Measurements from ENCODE around the gene TRPM4. TPM values are rescaled to one million over a fixed set of nuclear protein-coding genes. Genes with fewer than 3 reads are reported as not detected.

TRPM4 gene
- total and polyA plus RNA-seq, 4 donors, result 8.1 to 31.2 (median 13.2) TPM

DNA sequence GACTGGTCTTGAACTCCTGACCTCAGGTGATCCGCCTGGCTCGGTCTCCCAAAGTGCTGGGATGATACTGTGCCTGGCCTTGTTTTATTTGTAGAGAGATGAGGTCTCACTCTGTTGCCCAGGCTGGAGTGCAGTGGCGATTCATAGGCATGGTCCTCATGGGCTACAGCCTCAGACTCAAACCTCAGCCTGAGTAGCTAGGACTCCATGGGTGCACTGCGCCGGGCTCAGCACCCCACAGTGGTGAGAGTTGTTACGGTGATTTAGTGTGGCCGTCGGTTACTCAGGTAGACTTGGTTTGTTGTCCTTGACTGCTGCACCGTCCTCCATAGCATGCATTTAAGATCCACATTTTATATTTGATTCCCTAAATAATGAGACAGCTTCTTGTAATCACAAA is 86.7 kb downstream of the TRPM4 start:
- WGBS, result 96% methylated on average over 9 of the region's 9 CpGs

DNA sequence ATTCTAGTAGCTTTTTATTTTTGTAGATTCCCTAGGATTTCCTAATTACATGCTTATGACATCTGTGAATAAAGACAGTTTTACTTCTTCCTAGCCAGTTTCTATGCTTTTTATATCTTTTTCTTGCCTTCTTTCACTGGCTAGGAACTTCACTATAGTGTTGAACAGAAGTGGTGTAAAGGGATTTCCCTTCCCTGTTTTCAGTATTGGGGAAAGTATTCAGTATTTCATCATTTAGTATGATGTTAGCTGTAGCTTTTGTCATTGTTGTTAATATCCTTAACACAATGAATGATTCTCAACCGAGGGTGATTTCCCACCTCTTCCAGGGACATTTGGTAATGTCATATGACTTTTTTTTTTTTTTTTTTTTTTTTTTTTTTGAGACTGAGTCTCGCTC is 90.1 kb downstream of the TRPM4 start:
- Histone ChIP-seq H3K9me3 (ENCODE audit: control insufficient read depth in 4 of 4, low read length in 3 of 4) (no peaks in the 10 kb centered on the region), H3K4me1 (ENCODE audit: control insufficient read depth in 4 of 4, insufficient read depth in 4 of 4, low read length in 3 of 4) (no peaks in the 10 kb centered on the region), H3K36me3 (ENCODE audit: control insufficient read depth in 4 of 4, insufficient read depth in 3 of 4, low read depth in 1 of 4, low read length in 3 of 4) (peaks cover 0 to 2% (median 0%) of the 10 kb centered on the region in 4 donors), H3K9ac (ENCODE audit: low read depth in 1 of 2, low read length in 2 of 2) (no peak overlapping the region), H3K27me3 (ENCODE audit: control insufficient read depth in 4 of 4, insufficient read depth in 4 of 4, low read length in 3 of 4) (no peaks in the 10 kb centered on the region), H3K4me3 (ENCODE audit: low read depth in 1 of 3, low read length in 3 of 3) (no peak overlapping the region), H3K27ac (ENCODE audit: low read depth in 1 of 2, low read length in 2 of 2) (no peak overlapping the region)
- WGBS, result 84% methylated on average over 2 of the region's 2 CpGs
- TF ChIP-seq, protein P1, sequence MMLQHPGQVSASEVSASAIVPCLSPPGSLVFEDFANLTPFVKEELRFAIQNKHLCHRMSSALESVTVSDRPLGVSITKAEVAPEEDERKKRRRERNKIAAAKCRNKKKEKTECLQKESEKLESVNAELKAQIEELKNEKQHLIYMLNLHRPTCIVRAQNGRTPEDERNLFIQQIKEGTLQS (IDR thresholded peaks at IDR 0.05), result no peak
- TF ChIP-seq, protein P2, sequence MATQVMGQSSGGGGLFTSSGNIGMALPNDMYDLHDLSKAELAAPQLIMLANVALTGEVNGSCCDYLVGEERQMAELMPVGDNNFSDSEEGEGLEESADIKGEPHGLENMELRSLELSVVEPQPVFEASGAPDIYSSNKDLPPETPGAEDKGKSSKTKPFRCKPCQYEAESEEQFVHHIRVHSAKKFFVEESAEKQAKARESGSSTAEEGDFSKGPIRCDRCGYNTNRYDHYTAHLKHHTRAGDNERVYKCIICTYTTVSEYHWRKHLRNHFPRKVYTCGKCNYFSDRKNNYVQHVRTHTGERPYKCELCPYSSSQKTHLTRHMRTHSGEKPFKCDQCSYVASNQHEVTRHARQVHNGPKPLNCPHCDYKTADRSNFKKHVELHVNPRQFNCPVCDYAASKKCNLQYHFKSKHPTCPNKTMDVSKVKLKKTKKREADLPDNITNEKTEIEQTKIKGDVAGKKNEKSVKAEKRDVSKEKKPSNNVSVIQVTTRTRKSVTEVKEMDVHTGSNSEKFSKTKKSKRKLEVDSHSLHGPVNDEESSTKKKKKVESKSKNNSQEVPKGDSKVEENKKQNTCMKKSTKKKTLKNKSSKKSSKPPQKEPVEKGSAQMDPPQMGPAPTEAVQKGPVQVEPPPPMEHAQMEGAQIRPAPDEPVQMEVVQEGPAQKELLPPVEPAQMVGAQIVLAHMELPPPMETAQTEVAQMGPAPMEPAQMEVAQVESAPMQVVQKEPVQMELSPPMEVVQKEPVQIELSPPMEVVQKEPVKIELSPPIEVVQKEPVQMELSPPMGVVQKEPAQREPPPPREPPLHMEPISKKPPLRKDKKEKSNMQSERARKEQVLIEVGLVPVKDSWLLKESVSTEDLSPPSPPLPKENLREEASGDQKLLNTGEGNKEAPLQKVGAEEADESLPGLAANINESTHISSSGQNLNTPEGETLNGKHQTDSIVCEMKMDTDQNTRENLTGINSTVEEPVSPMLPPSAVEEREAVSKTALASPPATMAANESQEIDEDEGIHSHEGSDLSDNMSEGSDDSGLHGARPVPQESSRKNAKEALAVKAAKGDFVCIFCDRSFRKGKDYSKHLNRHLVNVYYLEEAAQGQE (IDR thresholded peaks at IDR 0.05), result no peak
- TF ChIP-seq, protein P3, sequence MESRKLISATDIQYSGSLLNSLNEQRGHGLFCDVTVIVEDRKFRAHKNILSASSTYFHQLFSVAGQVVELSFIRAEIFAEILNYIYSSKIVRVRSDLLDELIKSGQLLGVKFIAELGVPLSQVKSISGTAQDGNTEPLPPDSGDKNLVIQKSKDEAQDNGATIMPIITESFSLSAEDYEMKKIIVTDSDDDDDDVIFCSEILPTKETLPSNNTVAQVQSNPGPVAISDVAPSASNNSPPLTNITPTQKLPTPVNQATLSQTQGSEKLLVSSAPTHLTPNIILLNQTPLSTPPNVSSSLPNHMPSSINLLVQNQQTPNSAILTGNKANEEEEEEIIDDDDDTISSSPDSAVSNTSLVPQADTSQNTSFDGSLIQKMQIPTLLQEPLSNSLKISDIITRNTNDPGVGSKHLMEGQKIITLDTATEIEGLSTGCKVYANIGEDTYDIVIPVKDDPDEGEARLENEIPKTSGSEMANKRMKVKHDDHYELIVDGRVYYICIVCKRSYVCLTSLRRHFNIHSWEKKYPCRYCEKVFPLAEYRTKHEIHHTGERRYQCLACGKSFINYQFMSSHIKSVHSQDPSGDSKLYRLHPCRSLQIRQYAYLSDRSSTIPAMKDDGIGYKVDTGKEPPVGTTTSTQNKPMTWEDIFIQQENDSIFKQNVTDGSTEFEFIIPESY (IDR thresholded peaks at IDR 0.05), result no peak
- TF ChIP-seq HNF4G (IDR thresholded peaks at IDR 0.05) (no peak), JUND (IDR thresholded peaks at IDR 0.05) (no peak), SP1 (IDR thresholded peaks at IDR 0.05) (no peak), NR2F2 (IDR thresholded peaks at IDR 0.05) (no peak), HNF4A (conservative IDR thresholded peaks at IDR 0.05) (no peak), YY1 (IDR thresholded peaks at IDR 0.05) (no peak), RAD21 (IDR thresholded peaks at IDR 0.05) (no peak), RXRA (IDR thresholded peaks at IDR 0.05) (no peak), GABPA (IDR thresholded peaks at IDR 0.05 in 1 of 2, conservative IDR thresholded peaks at IDR 0.05 in 1 of 2) (no peak), EGR1 (IDR thresholded peaks at IDR 0.05; ENCODE audit: low read depth in 2 of 2) (no peak), FOXA1 (IDR thresholded peaks at IDR 0.05) (no peak)
- TF ChIP-seq, protein P4, sequence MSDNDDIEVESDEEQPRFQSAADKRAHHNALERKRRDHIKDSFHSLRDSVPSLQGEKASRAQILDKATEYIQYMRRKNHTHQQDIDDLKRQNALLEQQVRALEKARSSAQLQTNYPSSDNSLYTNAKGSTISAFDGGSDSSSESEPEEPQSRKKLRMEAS (IDR thresholded peaks at IDR 0.05), result no peak
- DNase-seq (ENCODE audit: low spot score), result no peak

More for the DNA sequence above, 86.7 kb downstream of the TRPM4 start:
- Histone ChIP-seq H3K36me3 (ENCODE audit: control insufficient read depth in 4 of 4, insufficient read depth in 3 of 4, low read depth in 1 of 4, low read length in 3 of 4) (no peaks in the 10 kb centered on the region), H3K9me3 (ENCODE audit: control insufficient read depth in 4 of 4, low read length in 3 of 4) (no peaks in the 10 kb centered on the region), H3K4me3 (ENCODE audit: low read depth in 1 of 3, low read length in 3 of 3) (no peak overlapping the region), H3K4me1 (ENCODE audit: control insufficient read depth in 4 of 4, insufficient read depth in 4 of 4, low read length in 3 of 4) (no peaks in the 10 kb centered on the region), H3K27me3 (ENCODE audit: control insufficient read depth in 4 of 4, insufficient read depth in 4 of 4, low read length in 3 of 4) (no peaks in the 10 kb centered on the region), H3K9ac (ENCODE audit: low read depth in 1 of 2, low read length in 2 of 2) (no peak overlapping the region), H3K27ac (ENCODE audit: low read depth in 1 of 2, low read length in 2 of 2) (no peak overlapping the region)
- DNase-seq (ENCODE audit: low spot score), result no peak
- TF ChIP-seq NR2F2 (IDR thresholded peaks at IDR 0.05) (no peak), TAF1 (conservative IDR thresholded peaks at IDR 0.05) (no peak), FOXA2 (IDR thresholded peaks at IDR 0.05) (no peak), RXRA (IDR thresholded peaks at IDR 0.05) (no peak), YY1 (IDR thresholded peaks at IDR 0.05) (no peak)
- TF ChIP-seq, protein P3 (IDR thresholded peaks at IDR 0.05), result no peak

All from liver (tissue), 9 donors.